Occipital lobe (tissue), 2 donors: ENCODE results near the gene ESPN. TPM values are rescaled to one million over a fixed set of nuclear protein-coding genes. Genes with fewer than 3 reads are reported as not detected.
"Not testable (repeated sequence)": the region's sequence is repeated elsewhere in the genome, so short reads cannot be mapped to it uniquely, and the experiment has no call there.

Experiments used
- DNase-seq: peaks from one replicate; lab custom pipeline; 2025; lab: John Stamatoyannopoulos, UW
- total RNA-seq: library from RNA; depleted of rRNA; stranded (reverse); fragments of >200 nt; gene quantifications from one replicate; pipeline ENCODE4 v1.2.3, GENCODE V29; 2014

Gene ESPN
- total RNA-seq, 1 donor from 2014 or later = not detected

DNA sequence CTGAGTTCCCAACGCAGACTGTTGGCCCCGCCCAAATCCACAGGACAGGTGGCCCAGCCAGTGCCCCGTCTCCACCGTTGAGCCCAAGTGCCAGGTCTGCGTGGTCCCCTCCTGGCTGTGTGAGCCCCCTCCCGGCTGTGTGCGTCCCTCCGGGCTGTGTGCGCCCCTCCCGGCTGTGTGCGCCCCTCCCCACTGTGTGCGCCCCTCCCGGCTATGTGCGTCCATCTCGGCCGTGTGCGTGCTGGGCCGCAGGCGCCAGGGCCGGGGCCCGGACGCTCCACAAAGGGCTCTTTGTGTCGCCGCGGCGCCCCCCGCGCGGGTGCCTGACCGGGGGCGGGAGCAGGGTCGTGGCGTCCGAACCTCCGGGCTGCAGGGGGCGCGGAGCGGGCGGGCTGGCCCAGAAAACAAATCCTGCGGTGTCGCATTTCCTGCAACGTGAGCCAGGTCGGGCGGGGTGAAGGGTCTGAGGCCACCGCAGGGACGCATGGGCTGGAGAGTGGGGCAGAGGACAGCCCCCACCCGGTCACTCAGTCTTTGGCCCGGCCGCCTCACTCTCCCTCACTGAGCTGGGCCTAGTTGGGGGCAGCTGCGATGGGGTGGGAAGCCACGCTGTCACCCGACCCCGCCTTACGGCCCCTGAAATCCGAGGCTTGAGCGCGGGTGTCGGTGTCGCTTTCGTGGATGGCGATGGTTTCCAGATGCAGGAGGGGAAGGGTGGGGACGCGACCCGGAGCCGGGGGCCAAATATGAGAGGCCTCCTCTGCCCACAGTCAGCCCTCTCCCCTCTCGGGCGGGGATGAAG, 22.6 kb downstream of the ESPN start:
- DNase-seq = no peak

DNA sequence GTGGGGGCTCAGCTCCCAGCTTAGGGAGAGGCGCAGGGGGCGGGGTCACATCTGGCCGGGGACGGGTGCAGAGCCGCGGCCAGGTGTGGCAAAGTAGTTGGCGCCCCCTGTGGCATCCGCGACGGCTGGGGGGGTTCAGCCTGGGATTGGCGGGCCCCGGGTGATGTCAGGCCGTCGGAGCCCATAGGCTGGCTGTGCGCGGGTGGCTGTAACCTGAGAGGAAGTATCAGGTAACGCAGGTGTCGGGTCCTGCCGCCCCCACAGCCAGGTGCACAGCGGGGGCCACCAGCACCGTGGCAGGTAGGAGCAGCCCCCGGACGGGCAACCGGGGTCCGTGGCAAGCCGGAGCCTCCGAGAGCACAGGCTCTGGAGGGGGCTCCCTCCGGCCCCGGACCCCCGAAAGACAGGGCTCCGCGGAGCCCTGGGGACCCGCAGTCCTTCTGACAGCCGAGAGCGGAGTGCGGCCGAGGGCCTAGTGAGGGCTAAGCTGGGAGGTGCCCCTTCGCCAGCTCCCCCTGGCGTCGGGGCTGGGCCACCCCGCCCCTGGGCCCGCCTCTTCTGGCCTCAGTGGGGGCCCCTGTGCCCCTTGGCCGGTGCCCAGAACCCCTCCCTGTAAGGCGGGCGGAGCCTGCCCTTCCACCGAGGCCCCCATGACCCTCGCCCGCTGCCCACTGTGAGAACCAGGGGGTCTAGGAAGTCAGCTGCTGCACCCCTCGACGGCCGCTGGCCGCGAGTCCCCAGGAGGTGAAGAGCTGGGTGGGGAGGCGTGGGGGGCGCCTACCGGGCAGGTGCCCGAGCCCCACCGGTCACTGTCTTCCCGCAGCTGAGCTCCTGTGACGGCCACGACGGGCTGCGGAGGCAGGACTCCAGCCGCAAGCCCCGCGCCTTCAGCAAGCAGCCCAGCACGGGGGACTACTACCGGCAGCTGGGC, 23.5 kb downstream of the ESPN start:
- DNase-seq = no peak

DNA sequence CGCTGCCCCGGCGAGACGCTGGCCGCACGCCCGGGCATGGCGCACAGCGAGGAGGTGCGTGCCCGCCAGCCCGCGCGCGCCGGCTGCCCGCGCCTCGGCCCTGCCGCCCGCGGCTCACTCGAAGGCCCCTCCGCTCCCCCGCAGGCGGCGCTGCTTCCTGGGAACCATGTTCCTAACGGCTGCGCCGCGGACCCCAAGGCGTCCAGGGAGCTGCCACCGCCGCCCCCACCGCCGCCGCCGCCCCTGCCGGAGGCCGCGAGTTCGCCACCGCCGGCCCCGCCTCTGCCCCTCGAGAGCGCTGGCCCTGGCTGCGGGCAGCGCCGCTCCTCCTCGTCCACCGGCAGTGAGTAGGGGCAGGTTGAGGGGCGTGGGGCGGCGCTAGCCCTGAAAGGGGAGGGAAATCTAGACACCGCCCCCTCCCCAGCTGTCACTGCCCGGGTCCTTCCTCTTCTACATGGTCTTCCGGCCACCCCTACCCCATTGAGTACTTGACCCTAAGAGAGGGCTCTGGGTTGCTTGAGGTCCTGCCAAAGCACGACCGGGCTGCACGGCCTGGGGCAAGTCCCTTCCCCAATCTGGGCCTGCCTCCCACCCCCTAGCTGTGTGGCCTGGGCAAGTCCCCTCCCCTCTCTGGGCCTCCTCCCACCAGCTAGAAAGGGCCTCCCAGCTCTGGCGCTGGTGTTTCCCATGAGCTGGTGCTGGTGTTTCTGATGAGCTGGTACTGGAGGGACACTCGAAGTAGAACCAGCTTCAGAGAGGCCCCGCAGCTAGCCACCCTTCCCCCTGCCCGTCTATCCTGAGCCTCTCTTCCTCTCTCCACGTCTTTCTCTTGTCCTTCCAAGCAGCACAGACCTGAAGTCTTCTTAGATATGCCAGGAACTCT, 24.4 kb downstream of the ESPN start:
- DNase-seq = no peak

GRCh38 chr1:6450005-6450450, 25.5 kb downstream of the ESPN start:
- DNase-seq = no peak

DNA sequence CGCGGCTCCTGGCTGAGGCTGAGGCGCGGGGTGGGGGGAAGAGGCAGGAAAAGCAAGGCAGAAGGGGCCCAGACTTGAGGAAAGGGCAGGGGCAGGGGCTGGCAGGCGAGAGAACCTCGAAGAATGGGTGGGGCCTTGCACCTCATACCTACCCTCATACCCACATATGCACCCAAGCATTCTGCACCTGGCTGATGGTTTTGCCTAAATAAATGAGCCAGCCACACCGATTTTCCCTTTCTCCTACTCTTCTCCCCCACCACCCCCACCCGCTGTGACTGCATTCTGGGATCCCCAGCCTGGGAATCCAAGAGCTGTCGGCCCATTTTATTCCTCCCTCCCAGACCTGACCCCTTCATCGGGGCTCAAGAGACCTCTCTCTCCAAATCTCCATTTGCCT, 25.9 kb downstream of the ESPN start:
- DNase-seq = not testable (repeated sequence)

GRCh38 chr1:6450943-6451373, 26.4 kb downstream of the ESPN start:
- DNase-seq = no peak

DNA sequence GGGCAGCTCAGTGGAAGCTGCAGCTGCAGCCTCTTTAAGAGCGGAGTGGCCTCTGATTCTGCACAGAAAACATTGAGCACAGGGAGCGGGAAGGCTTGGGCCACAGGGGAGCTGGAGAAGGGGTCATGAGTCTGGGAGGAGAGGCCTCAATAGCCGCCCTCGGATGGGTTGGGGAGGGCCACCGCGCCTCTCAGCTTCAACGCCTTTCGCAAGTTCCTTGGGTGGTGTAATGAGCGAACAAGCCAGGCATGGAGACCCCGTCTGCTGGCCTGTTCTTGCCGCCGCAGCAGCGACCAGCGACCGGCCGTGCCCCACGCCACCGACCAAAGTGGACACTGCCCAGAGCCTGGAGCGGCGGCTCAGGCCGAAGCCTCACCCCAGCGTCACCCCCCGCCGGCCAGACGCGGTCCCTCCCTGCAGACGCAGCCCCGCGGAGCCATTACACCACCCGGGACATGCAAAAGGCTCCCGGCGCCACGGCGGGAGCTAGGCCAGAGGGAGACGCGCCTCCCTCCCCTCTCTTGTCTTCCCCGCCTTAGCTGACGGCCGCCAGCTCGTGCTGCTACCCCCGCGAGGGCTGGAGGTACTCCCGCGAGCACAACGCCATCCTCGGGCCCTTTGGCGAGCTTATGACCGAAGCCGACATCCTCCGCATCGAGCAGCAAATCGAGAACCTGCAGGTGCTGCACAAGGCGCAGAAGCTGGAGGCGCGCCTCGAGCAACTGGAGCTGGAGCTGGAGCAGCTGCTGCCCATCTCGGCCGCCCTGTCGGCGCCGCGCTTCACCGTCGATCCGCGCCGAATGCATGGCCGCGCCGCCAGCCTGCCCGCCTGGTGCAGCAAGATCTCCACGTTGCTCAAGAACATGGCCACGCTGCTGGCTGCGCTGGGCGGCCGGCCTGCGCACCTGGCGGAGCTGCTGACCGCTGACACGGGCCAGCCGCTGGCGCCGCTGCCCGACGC, 29.6 kb downstream of the ESPN start:
- not testable (repeated sequence) for DNase-seq

DNA sequence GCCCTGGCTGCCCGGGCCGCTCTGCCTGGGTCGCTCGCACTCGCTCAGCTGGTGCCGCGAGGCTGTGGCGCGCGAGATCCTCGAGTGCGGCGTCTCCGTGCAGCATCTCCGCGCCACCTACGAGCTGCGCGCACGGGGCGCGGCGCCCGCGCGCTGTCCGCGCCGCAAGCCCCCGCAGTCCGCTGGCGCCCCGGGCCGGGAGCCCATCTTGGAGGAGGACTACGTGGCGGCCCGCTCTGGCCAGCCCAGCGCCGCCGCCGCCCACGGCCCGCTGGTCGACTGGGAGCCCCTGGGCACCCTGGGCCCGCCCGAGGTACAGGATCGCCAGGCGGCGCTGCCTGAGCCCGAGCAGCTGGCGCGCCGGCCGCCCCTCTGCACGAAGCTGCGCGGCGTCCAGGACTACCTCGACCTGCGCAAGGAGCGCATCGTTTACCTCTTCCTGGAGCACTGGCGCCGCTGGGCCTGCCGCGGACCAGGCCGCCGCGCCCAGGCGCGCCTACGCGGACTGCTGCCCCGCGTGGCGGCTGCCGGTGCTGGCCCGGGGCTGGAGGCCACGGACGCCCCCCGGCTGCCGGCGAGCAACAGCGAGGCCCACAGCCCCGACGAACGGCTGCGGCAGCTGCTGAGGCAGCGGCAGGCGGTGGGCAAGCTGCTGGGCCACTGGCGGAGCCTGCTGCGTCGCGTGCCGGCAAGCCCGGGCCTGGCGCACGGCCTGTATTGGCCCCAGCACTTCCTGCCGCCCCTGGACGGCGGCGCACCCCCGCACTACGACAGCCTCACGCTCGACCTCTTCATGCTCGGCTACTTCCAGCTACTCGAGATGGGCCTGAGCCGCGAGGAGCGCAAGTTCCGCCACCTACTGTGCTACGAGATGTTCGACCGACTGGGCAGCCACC, 30.5 kb downstream of the ESPN start:
- no peak for DNase-seq

- DNase-seq = not testable (repeated sequence)
Measured at GRCh38 chr1:6455752-6456520, 31.4 kb downstream of the ESPN start.

- no peak for DNase-seq
Measured at GRCh38 chr1:6456800-6457466, 32.4 kb downstream of the ESPN start.

DNA sequence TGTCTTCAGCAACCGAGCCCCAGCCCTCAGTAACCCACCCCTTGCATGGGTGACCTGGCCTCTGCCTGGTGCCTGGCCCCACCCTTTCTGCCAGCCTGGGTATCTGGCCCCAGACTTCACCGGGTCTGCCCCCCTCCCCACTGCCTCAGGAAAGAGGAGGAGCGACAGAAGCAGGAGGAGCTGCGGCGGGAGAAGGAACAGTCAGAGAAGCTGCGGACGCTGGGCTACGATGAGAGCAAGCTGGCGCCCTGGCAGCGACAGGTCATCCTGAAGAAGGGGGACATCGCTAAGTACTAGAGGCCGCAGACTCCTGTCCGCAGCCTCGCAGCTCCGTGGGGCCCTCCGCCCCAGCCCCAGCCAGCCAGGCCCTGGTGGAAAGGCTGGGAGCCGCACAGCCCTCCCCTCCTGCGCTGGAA, 35.3 kb downstream of the ESPN start:
- DNase-seq = no peak

- no peak for DNase-seq
Measured at GRCh38 chr1:6460301-6461050, 35.9 kb downstream of the ESPN start.

DNA sequence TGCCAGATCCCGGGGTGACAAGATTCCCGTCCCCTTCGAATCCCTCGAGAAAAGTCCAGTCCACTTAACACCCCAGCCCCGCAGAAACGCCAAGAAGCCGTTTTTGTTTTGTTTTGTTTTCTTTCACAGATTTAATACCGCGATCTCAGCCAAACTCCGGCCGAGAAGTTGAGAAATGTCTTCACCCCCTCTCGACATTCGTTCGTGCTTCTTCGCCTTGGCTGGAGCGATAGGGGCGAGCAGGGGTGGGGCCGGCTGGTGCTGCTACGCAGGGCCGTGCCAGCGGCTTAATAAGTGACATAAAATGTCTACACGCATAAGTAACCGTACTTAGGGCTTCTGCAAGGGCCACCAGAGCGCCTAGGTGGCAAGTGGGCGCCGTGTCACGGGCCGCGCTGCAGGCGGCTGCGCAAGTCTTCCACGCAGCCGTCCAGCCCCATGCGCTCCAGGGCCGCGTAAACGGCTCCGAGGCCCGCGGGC, 36.5 kb downstream of the ESPN start:
- no peak for DNase-seq

- no peak for DNase-seq
Measured at GRCh38 chr1:6461538-6462411, 37.2 kb downstream of the ESPN start.

- DNase-seq = no peak
Measured at GRCh38 chr1:6462412-6463119, 38.0 kb downstream of the ESPN start.
